SK-N-SH treated with all-trans-retinoic acid at 6 μM for 48 hours (cell line): ENCODE measurements around the gene FAM200B.

Source experiments
- ARNTL ChIP-seq: fragments of 450-650 bp; formaldehyde crosslinking; IDR thresholded peaks from 2 replicates; pipeline ENCODE4 v1.5.0; 2020; ENCODE audit warnings: low read depth, mild to moderate bottlenecking, moderate library complexity, borderline replicate concordance
- GLIS3 ChIP-seq: fragments of 250-450 bp; sonication (Bioruptor Pico); IDR thresholded peaks from 2 replicates; pipeline ENCODE4 v1.5.0; 2020; ENCODE audit warnings: mild to moderate bottlenecking, moderate library complexity
- PATZ1 ChIP-seq: fragments of 250-450 bp; sonication (Bioruptor Pico); IDR thresholded peaks from 2 replicates; pipeline ENCODE4 v1.8.0; 2020; ENCODE audit warnings: mild to moderate bottlenecking, moderate library complexity, borderline replicate concordance
- RARB ChIP-seq: fragments of 250-450 bp; sonication (Bioruptor Pico); IDR thresholded peaks from 2 replicates; pipeline ENCODE4 v1.8.0; 2021; ENCODE audit warnings: mild to moderate bottlenecking, moderate library complexity
- ZC3H10 ChIP-seq: fragments of 250-450 bp; sonication (Bioruptor Pico); IDR thresholded peaks from 2 replicates; pipeline ENCODE4 v1.5.1; 2021; ENCODE audit warnings: mild to moderate bottlenecking, moderate library complexity
- ZFP3 ChIP-seq: fragments of 250-450 bp; sonication (Bioruptor Pico); IDR thresholded peaks from 2 replicates; pipeline ENCODE4 v1.5.0; 2020; ENCODE audit warnings: mild to moderate bottlenecking, moderate library complexity
- ZFP30 ChIP-seq: fragments of 450-650 bp; formaldehyde crosslinking; IDR thresholded peaks from 2 replicates; pipeline ENCODE4 v1.5.0; 2022; ENCODE audit warnings: mild to moderate bottlenecking, moderate library complexity
- ZNF565 ChIP-seq: fragments of 450-650 bp; formaldehyde crosslinking; conservative IDR thresholded peaks from 2 replicates; pipeline ENCODE4 v1.5.0; 2020; ENCODE audit warnings: low read depth, mild to moderate bottlenecking, moderate library complexity
- TF ChIP-seq, protein P1 (sequence below): fragments of 250-450 bp; sonication (Bioruptor Pico); IDR thresholded peaks from 2 replicates; pipeline ENCODE4 v1.5.1; 2020; ENCODE audit warnings: low read depth, mild to moderate bottlenecking, moderate library complexity

DNA sequence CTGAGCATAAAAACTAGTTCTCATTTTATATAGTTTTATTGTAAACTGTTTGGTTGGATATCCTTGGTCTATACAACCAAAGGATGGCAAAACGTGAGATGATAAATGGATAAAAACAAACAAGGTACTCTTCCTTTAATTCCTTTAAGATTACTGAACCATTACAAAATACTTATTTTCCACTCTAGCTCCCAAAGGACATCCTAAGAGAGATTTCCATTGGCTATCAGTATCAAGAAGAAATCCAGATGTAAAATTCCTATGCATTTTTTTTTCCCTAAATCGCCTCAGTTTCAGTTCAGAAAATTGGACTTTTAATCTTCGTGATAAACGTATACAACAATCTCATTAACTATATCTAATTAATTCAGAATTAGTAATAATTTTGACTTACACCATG lies 28.8 kb upstream of the FAM200B start:
- TF ChIP-seq ZC3H10 (CRISPR knock-in tag) (no peak), RARB (CRISPR knock-in tag) (no peak), ZFP30 (CRISPR knock-in tag) (no peak), ARNTL (no peak), PATZ1 (no peak), ZFP3 (CRISPR knock-in tag) (no peak), ZNF565 (CRISPR knock-in tag) (no peak), GLIS3 (CRISPR knock-in tag) (no peak)
- TF ChIP-seq, protein P1, sequence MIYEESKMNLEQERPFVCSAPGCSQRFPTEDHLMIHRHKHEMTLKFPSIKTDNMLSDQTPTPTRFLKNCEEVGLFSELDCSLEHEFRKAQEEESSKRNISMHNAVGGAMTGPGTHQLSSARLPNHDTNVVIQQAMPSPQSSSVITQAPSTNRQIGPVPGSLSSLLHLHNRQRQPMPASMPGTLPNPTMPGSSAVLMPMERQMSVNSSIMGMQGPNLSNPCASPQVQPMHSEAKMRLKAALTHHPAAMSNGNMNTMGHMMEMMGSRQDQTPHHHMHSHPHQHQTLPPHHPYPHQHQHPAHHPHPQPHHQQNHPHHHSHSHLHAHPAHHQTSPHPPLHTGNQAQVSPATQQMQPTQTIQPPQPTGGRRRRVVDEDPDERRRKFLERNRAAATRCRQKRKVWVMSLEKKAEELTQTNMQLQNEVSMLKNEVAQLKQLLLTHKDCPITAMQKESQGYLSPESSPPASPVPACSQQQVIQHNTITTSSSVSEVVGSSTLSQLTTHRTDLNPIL (CRISPR knock-in tag) = no peak
